KMS-11 (cell line): ENCODE data around the gene NDOR1.

Source experiments
- H2AFZ ChIP-seq: fragments of 200-600 bp; sonication (generic); 2 replicates; pipeline ENCODE4 v1.6.1; 2016; ENCODE audit warnings: antibody characterized with exemption, mixed run types, low read depth
- H3K27ac ChIP-seq: fragments of 200-600 bp; sonication (generic); 2 replicates; pipeline ENCODE4 v1.6.1; 2016; ENCODE audit warnings: mild to moderate bottlenecking, mixed run types
- H3K27me3 ChIP-seq: fragments of 200-600 bp; sonication (generic); 2 replicates; pipeline ENCODE4 v1.6.1; 2017; ENCODE audit warnings: mild to moderate bottlenecking, low read depth, mixed run types, moderate library complexity; ENCODE audit not compliant: insufficient read depth
- H3K36me3 ChIP-seq: fragments of 200-600 bp; sonication (generic); 2 replicates; pipeline ENCODE4 v1.6.1; 2017; ENCODE audit warnings: mild to moderate bottlenecking, mixed run types; ENCODE audit not compliant: insufficient read depth
- H3K4me1 ChIP-seq: fragments of 200-600 bp; sonication (generic); 2 replicates; pipeline ENCODE4 v1.6.1; 2016; ENCODE audit warnings: mild to moderate bottlenecking, low read depth, mixed run types; ENCODE audit not compliant: poor library complexity, severe bottlenecking
- H3K4me2 ChIP-seq: fragments of 200-600 bp; sonication (generic); 2 replicates; pipeline ENCODE4 v1.7.0; 2016; ENCODE audit warnings: mild to moderate bottlenecking, mixed run types
- H3K4me3 ChIP-seq: fragments of 200-600 bp; sonication (generic); IDR thresholded peaks from 2 replicates; pipeline ENCODE4 v1.6.1; 2017; ENCODE audit warnings: low read depth, low read length, mixed read lengths; ENCODE audit not compliant: insufficient read depth
- H3K79me2 ChIP-seq: fragments of 200-600 bp; sonication (generic); 2 replicates; pipeline ENCODE4 v1.6.1; 2016; ENCODE audit warnings: low read depth, mixed run types; ENCODE audit not compliant: insufficient read depth
- H3K9ac ChIP-seq: fragments of 200-600 bp; sonication (generic); 2 replicates; pipeline ENCODE4 v1.6.1; 2016; ENCODE audit warnings: mild to moderate bottlenecking, mixed run types
- H4K20me1 ChIP-seq: fragments of 200-600 bp; sonication (generic); 2 replicates; pipeline ENCODE4 v1.6.1; 2016; ENCODE audit warnings: mild to moderate bottlenecking, mixed run types; ENCODE audit not compliant: insufficient read depth
- TF ChIP-seq, protein P1 (sequence below): fragments of 200-600 bp; sonication (generic); conservative IDR thresholded peaks from 2 replicates; pipeline ENCODE4 v1.6.1; 2017; ENCODE audit warnings: low read depth, mild to moderate bottlenecking, antibody characterized with exemption, low read length, moderate library complexity, mixed read lengths

NDOR1 gene

DNA sequence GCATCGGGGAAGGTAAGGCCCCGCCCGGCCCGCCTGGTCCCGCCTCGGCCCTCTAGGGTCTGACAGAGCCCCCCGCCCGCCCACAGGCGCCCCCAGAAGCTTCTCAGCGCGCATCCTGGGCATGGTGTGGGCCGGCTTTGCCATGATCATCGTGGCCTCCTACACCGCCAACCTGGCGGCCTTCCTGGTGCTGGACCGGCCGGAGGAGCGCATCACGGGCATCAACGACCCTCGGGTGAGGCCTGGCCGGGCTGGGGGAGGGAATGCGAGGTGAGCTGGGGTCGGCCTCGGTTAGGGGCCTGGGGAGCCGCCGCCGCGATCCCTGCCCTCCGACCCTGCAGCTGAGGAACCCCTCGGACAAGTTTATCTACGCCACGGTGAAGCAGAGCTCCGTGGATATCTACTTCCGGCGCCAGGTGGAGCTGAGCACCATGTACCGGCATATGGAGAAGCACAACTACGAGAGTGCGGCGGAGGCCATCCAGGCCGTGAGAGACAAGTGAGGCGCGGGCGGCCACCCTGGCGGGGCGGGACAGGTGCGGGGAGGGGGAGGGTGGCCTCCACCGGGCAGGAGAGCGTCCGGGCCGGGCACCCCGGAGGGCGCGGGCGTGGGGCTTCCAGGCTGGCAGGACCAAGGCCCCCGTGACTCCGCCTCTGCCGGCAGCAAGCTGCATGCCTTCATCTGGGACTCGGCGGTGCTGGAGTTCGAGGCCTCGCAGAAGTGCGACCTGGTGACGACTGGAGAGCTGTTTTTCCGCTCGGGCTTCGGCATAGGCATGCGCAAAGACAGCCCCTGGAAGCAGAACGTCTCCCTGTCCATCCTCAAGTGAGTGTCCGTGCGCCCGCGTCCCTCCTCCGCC is 42.8 kb upstream of the NDOR1 start:
- TF ChIP-seq, protein P1, sequence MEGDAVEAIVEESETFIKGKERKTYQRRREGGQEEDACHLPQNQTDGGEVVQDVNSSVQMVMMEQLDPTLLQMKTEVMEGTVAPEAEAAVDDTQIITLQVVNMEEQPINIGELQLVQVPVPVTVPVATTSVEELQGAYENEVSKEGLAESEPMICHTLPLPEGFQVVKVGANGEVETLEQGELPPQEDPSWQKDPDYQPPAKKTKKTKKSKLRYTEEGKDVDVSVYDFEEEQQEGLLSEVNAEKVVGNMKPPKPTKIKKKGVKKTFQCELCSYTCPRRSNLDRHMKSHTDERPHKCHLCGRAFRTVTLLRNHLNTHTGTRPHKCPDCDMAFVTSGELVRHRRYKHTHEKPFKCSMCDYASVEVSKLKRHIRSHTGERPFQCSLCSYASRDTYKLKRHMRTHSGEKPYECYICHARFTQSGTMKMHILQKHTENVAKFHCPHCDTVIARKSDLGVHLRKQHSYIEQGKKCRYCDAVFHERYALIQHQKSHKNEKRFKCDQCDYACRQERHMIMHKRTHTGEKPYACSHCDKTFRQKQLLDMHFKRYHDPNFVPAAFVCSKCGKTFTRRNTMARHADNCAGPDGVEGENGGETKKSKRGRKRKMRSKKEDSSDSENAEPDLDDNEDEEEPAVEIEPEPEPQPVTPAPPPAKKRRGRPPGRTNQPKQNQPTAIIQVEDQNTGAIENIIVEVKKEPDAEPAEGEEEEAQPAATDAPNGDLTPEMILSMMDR, result no peak
- Histone ChIP-seq H3K27ac (no peak overlapping the region), H3K4me2 (no peak overlapping the region), H4K20me1 (no peaks in the 10 kb centered on the region), H3K4me1 (peaks cover 45% of the 10 kb centered on the region), H3K79me2 (no peaks in the 10 kb centered on the region), H3K27me3 (peaks cover 47% of the 10 kb centered on the region), H3K9ac (no peak overlapping the region), H3K4me3 (no peak overlapping the region), H2AFZ (no peak overlapping the region), H3K36me3 (no peaks in the 10 kb centered on the region)

DNA sequence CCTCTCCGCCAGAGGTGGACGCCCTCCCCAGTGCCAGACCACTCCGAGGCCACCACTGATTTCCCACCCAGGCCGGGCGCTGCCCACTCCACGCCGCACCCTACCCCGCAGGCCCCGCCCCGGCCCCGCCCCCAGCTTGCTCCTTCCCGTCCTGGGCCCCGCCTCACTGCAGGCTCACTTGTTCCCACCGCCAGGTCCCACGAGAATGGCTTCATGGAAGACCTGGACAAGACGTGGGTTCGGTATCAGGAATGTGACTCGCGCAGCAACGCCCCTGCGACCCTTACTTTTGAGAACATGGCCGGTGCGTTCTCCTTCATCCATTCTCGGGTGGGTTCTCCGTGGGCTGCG is 42.2 kb upstream of the NDOR1 start:
- Histone ChIP-seq H2AFZ (no peak overlapping the region), H3K4me3 (no peak overlapping the region), H3K4me1 (peaks cover 40% of the 10 kb centered on the region), H4K20me1 (no peaks in the 10 kb centered on the region), H3K4me2 (no peak overlapping the region), H3K27me3 (peaks cover 52% of the 10 kb centered on the region), H3K36me3 (no peaks in the 10 kb centered on the region), H3K27ac (no peak overlapping the region), H3K79me2 (no peaks in the 10 kb centered on the region), H3K9ac (no peak overlapping the region)
- TF ChIP-seq, protein P1, result no peak

DNA sequence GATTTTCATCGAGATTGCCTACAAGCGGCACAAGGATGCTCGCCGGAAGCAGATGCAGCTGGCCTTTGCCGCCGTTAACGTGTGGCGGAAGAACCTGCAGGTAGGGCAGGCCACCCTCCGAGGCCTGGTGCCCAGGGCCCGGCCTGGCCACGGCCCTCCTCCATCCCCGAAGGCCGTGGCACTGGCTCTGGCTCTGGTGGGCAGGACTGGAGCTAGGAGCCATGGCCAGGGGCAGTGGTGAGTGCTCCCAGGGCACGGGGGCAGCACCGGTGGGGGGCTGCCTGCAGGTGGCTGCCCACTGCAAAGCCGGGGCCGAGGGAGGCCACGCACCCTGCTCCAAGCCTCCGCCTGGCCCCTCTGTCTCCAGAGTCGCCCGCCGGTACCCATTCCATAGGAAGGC is 41.7 kb upstream of the NDOR1 start:
- no peak overlapping the region for H2AFZ ChIP-seq
- no peak overlapping the region for H3K27ac ChIP-seq
- H3K79me2 ChIP-seq, result no peaks in the 10 kb centered on the region
- no peaks in the 10 kb centered on the region for H4K20me1 ChIP-seq
- H3K27me3 ChIP-seq, result peaks cover 55% of the 10 kb centered on the region
- H3K4me1 ChIP-seq, result peaks cover 36% of the 10 kb centered on the region
- H3K4me3 ChIP-seq, result no peak overlapping the region
- no peaks in the 10 kb centered on the region for H3K36me3 ChIP-seq
- H3K9ac ChIP-seq, result no peak overlapping the region
- TF ChIP-seq, protein P1, result no peak
- H3K4me2 ChIP-seq, result no peak overlapping the region

DNA sequence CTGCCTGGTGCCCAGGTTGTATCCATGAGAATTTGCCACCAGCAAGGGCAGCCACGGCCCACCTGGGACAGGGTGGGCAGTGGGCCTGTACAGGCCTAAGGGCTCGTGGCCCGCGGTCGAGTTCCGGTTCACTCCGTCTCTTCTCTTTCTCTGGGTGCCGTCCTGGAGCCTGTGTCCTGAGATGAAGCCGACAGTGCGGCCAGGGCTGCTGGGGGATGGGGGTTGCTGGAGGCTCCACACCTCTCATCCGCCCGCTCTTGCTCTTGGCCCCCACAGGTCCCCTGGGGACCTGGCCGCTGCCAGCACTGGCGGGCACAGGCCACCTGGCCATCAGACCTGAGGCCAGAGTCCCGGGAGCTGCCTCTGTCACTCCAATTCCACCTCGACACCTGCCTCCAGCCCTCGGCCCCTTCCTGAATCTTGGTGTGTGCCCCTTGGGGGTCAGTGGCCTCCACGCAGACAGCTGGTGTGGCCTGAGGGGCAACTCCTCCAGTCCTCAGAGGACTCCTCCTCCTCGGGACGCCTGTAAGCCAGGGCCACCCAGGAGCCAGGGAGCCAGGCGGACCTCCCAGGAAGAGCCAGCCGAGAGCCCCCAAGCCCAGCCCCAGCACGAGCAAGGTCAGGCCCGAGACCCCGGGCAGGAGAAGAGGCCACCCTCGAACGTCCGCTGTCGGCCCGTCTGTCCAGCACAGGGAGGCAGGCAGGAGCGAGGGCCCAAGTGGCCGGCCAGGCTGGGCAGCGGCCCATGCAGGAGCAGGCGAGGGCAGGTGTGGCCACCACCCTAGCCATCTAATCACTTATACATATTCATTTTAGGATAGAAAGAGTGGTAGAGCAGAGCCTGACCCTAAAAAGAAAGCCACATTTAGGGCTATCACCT is 40.9 kb upstream of the NDOR1 start:
- Histone ChIP-seq H3K4me1 (peaks cover 32% of the 10 kb centered on the region), H3K4me3 (no peak overlapping the region), H2AFZ (no peak overlapping the region), H3K27me3 (peaks cover 55% of the 10 kb centered on the region), H3K4me2 (no peak overlapping the region), H3K79me2 (no peaks in the 10 kb centered on the region), H3K36me3 (no peaks in the 10 kb centered on the region), H3K9ac (no peak overlapping the region), H3K27ac (no peak overlapping the region), H4K20me1 (no peaks in the 10 kb centered on the region)
- TF ChIP-seq, protein P1, result no peak
